ENCODE data around the gene AKR1E2. TPM values are rescaled to one million over a fixed set of nuclear protein-coding genes. Genes with fewer than 3 reads are reported as not detected.

AKR1E2 gene
- total and polyA plus RNA-seq, 9 of the 15 experiments (the other 6 are each of a cell fraction or from before 2014, with no cell fraction given) = 4.2 to 16.6 (median 9.8) TPM

GRCh38 chr10:4848356-4849041 is 22.5 kb downstream of the AKR1E2 start (continued):
- no peak for TF ChIP-seq FOXP4 (CRISPR knock-in tag; IDR thresholded peaks at IDR 0.05; ENCODE audit: borderline replicate concordance)
- TF ChIP-seq SRSF9 (IDR thresholded peaks at IDR 0.05; ENCODE audit: borderline replicate concordance, low read depth, low read length) = no peak
- TF ChIP-seq SIN3B (IDR thresholded peaks at IDR 0.05; ENCODE audit: low read depth) = no peak
- no peak for TF ChIP-seq HNRNPLL (IDR thresholded peaks at IDR 0.05; ENCODE audit: low read depth, low read length, poor library complexity, severe bottlenecking)
- TF ChIP-seq PCBP1 (IDR thresholded peaks at IDR 0.05; ENCODE audit: low read depth, low read length, poor library complexity, severe bottlenecking) = no peak
- no peak for TF ChIP-seq BRCA1 (IDR thresholded peaks at IDR 0.05)
- TF ChIP-seq BRCA1 (CRISPR knock-in tag; IDR thresholded peaks at IDR 0.05) = no peak
- TF ChIP-seq SRSF7 (optimal IDR thresholded peaks at IDR 0.05; ENCODE audit: low read depth, low read length) = no peak
- TF ChIP-seq DACH1 (IDR thresholded peaks at IDR 0.05; ENCODE audit: partially characterized antibody) = peak; percentile 74
- no peak for TF ChIP-seq RBM14 (IDR thresholded peaks at IDR 0.05; ENCODE audit: borderline replicate concordance, insufficient read depth, low read depth, low read length)
- no peak for TF ChIP-seq GTF2A2 (tag; IDR thresholded peaks at IDR 0.05)
- peak; percentile 80; the same call in 1 of the 2 replicates for TF ChIP-seq NBN (IDR thresholded peaks at IDR 0.05; ENCODE audit: low read depth)
- peak; percentile 17 to 25; a peak in 1 of 4 replicates for TF ChIP-seq TEAD1 (CRISPR knock-in tag; IDR thresholded peaks at IDR 0.05)
- no peak for TF ChIP-seq ZFP30 (CRISPR knock-in tag; IDR thresholded peaks at IDR 0.05; ENCODE audit: borderline replicate concordance)
- TF ChIP-seq NCOA4 (IDR thresholded peaks at IDR 0.05; ENCODE audit: partially characterized antibody) = no peak
- TF ChIP-seq SMARCC2 (IDR thresholded peaks at IDR 0.05; ENCODE audit: low read depth) = peak; percentile 87
- peak; percentile 22; the same call in 1 of the 2 replicates for TF ChIP-seq ETV1 (tag; conservative IDR thresholded peaks at IDR 0.05; ENCODE audit: low read depth)
- peak; percentile 50 to 77; a peak in 3 of 4 replicates for TF ChIP-seq RAD21 (CRISPR knock-in tag; conservative IDR thresholded peaks at IDR 0.05 in 1 of 2, IDR thresholded peaks at IDR 0.05 in 1 of 2)
- no peak for TF ChIP-seq KDM4B (IDR thresholded peaks at IDR 0.05; ENCODE audit: borderline replicate concordance in 2 of 2, low read depth in 1 of 2)
- no peak for TF ChIP-seq HINFP (tag; conservative IDR thresholded peaks at IDR 0.05; ENCODE audit: low read depth)
- 0 out of 2 replicates have a peak, but pooled peaks have one; percentile 45 for TF ChIP-seq ATF4 (CRISPR knock-in tag; IDR thresholded peaks at IDR 0.05)
- no peak for TF ChIP-seq HDAC8 (tag; IDR thresholded peaks at IDR 0.05)
